Fibroblast of villous mesenchyme (primary cell): Measurements from ENCODE around the gene KIF6. TPM values are rescaled to one million over a fixed set of nuclear protein-coding genes. Genes with fewer than 3 reads are reported as not detected.

Source experiments
- DNase-seq: peaks from one replicate; pipeline ENCODE4 v3.0.0-alpha.2; 2010; ENCODE audit warnings: low read depth
- H3K4me3 ChIP-seq: 2 replicates; pipeline ENCODE4 v1.5.1; 2011; ENCODE audit warnings: low read depth, mild to moderate bottlenecking, low read length
- CTCF ChIP-seq: IDR thresholded peaks from 2 replicates; pipeline ENCODE4 v1.5.1; 2012; ENCODE audit warnings: low read depth, mild to moderate bottlenecking, low read length; ENCODE audit not compliant: insufficient read depth
- total RNA-seq: library from RNA; depleted of rRNA; stranded (reverse); fragments of >200 nt; gene quantifications from 2 replicates; pipeline ENCODE4 v1.2.3, GENCODE V29; 2012

Gene KIF6
- total RNA-seq, 1 donor: 0.43 TPM

DNA sequence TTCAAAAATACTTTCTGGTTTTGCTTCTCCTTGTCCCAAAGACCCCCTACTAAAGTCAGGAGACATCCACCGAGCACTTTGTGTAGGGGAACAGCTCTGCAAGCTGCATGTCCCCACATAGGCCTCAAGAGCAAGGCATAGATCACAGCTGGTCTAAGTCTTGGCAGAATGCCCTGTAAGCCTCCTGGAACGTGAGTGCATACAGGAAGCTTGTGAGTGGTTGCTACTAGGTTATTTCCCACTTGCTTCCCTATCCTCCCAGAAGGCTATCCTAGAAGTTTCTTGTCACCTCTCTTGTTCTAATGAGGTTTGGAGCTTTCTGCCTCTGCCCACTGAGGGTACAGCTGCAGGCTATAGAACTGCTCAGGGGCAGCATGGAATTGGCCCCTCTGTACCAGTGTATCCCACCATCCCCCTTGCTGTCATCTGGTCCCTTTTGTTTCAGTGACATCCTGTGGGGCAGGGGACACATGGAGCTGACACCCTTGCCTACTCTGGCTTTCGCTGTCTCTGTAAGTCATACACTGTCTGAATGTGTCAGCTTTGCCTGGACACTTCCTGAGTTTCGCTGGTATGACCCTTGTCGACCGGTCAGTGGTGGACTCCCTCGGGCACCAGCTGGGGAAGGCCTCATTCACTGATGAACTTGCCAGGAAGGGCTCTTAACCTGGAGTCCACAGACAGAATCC lies 367.1 kb downstream of the KIF6 start:
- peak; percentile 42 for DNase-seq
- no peak for TF ChIP-seq CTCF
- H3K4me3 ChIP-seq: no peak overlapping the region

GRCh38 chr6:39353698-39354315 lies 371.4 kb downstream of the KIF6 start:
- DNase-seq: no peak
- no peak for TF ChIP-seq CTCF
- no peak overlapping the region for H3K4me3 ChIP-seq

- no peak for DNase-seq
Measured at GRCh38 chr6:39350723-39351505, 374.3 kb downstream of the KIF6 start.

GRCh38 chr6:39348740-39349139 lies 376.5 kb downstream of the KIF6 start:
- no peak for DNase-seq
- TF ChIP-seq CTCF: no peak
- no peak overlapping the region for H3K4me3 ChIP-seq

More at GRCh38 chr6:39350723-39351505, 374.3 kb downstream of the KIF6 start:
- no peak overlapping the region for H3K4me3 ChIP-seq
- TF ChIP-seq CTCF: no peak

- TF ChIP-seq CTCF: peak; percentile 90
- no peak overlapping the region for H3K4me3 ChIP-seq
- peak; percentile 52 for DNase-seq
Measured at GRCh38 chr6:39347906-39348585, 377.2 kb downstream of the KIF6 start.

GRCh38 chr6:39347206-39347605 lies 378.0 kb downstream of the KIF6 start:
- no peak for DNase-seq
- no peak overlapping the region for H3K4me3 ChIP-seq
- no peak for TF ChIP-seq CTCF
